ENCODE measurements around the gene GNAO1.

GNAO1 gene

GRCh38 chr16:56294014-56294413, 102.7 kb downstream of the GNAO1 start:
- Histone ChIP-seq H3K27ac (ENCODE audit: extremely low read depth, low read depth, low read length) (no peak overlapping the region), H3K9me3 (ENCODE audit: control insufficient read depth, insufficient read depth, low read depth, low read length) (no peaks in the 10 kb centered on the region), H3K4me3 (ENCODE audit: low read depth, low read length) (no peak overlapping the region), H3K36me3 (ENCODE audit: control insufficient read depth in 2 of 2, insufficient read depth in 1 of 2, low read length in 2 of 2) (no peaks in the 10 kb centered on the region), H3K4me1 (ENCODE audit: control insufficient read depth, insufficient read depth, low read length) (no peaks in the 10 kb centered on the region)
- POLR2A ChIA-PET = no interaction called here
- TF ChIP-seq ELK4 (IDR thresholded peaks at IDR 0.05; ENCODE audit: borderline replicate concordance, low read depth, low read length) (no peak), SCRT1 (tag by site-specific recombination; IDR thresholded peaks at IDR 0.05; ENCODE audit: borderline replicate concordance) (no peak), ZNF626 (tag by site-specific recombination; IDR thresholded peaks at IDR 0.05) (no peak)
- CTCF ChIA-PET = interaction anchor here (0.6 to 1.7 kb wide), 2 partner anchors 9 to 17 kb away, joined by 3 read pairs; no protein-coding TSS in a partner anchor

GRCh38 chr16:56294579-56294978, 103.3 kb downstream of the GNAO1 start:
- Histone ChIP-seq H3K4me1 (ENCODE audit: control insufficient read depth, insufficient read depth, low read length) (no peaks in the 10 kb centered on the region), H3K27ac (ENCODE audit: extremely low read depth, low read depth, low read length) (no peak overlapping the region), H3K9me3 (ENCODE audit: control insufficient read depth, insufficient read depth, low read depth, low read length) (no peaks in the 10 kb centered on the region), H3K36me3 (ENCODE audit: control insufficient read depth in 2 of 2, insufficient read depth in 1 of 2, low read length in 2 of 2) (no peaks in the 10 kb centered on the region), H3K4me3 (ENCODE audit: low read depth, low read length) (no peak overlapping the region)
- ChIA-PET CTCF (interaction anchor here (1.7 kb wide), 1 partner anchor 17 kb away, joined by 3 read pairs; no protein-coding TSS in a partner anchor), POLR2A (no interaction called here)
- TF ChIP-seq BCL11A (tag by site-specific recombination; IDR thresholded peaks at IDR 0.05; ENCODE audit: low read depth) (no peak), PBX3 (CRISPR knock-in tag; IDR thresholded peaks at IDR 0.05) (no peak), ZNF837 (tag by site-specific recombination; IDR thresholded peaks at IDR 0.05) (no peak), CTCF (tag by site-specific recombination; IDR thresholded peaks at IDR 0.05) (no peak)

GRCh38 chr16:56295059-56295665, 103.9 kb downstream of the GNAO1 start:
- ChIA-PET POLR2A (no interaction called here), CTCF (no interaction called here)
- Histone ChIP-seq H3K9me3 (ENCODE audit: control insufficient read depth, insufficient read depth, low read depth, low read length) (no peaks in the 10 kb centered on the region), H3K27ac (ENCODE audit: extremely low read depth, low read depth, low read length) (no peak overlapping the region), H3K4me1 (ENCODE audit: control insufficient read depth, insufficient read depth, low read length) (no peaks in the 10 kb centered on the region), H3K4me3 (ENCODE audit: low read depth, low read length) (no peak overlapping the region), H3K36me3 (ENCODE audit: control insufficient read depth in 2 of 2, insufficient read depth in 1 of 2, low read length in 2 of 2) (no peaks in the 10 kb centered on the region)
- TF ChIP-seq ZNF121 (tag by site-specific recombination; IDR thresholded peaks at IDR 0.05) (no peak), ZNF704 (tag by site-specific recombination; IDR thresholded peaks at IDR 0.05) (no peak), ZSCAN30 (tag by site-specific recombination; IDR thresholded peaks at IDR 0.05) (no peak), ATF2 (tag by site-specific recombination; IDR thresholded peaks at IDR 0.05; ENCODE audit: low read depth) (no peak), SALL2 (tag by site-specific recombination; IDR thresholded peaks at IDR 0.05; ENCODE audit: borderline replicate concordance) (no peak), ZNF10 (tag by site-specific recombination; IDR thresholded peaks at IDR 0.05) (no peak), ZNF560 (tag by site-specific recombination; IDR thresholded peaks at IDR 0.05; ENCODE audit: borderline replicate concordance) (no peak), ZNF350 (tag by site-specific recombination; IDR thresholded peaks at IDR 0.05) (no peak), ZFHX2 (tag by site-specific recombination; conservative IDR thresholded peaks at IDR 0.05) (no peak), ZNF324 (tag by site-specific recombination; IDR thresholded peaks at IDR 0.05) (no peak), ZBTB7A (tag by site-specific recombination; IDR thresholded peaks at IDR 0.05; ENCODE audit: low read depth) (no peak), ZFP69B (tag by site-specific recombination; IDR thresholded peaks at IDR 0.05) (no peak), ZNF239 (tag by site-specific recombination; IDR thresholded peaks at IDR 0.05) (no peak), ZBTB21 (tag by site-specific recombination; IDR thresholded peaks at IDR 0.05) (no peak)

Data from HEK293 (cell line).